PC-9 (cell line): ENCODE results near the gene MEIS2. TPM values are rescaled to one million over a fixed set of nuclear protein-coding genes. Genes with fewer than 3 reads are reported as not detected.

Experiments
- BruUV-seq: library from RNA; stranded (reverse); fragments of 400-500 nt; replicated peaks from 2 replicates; lab custom pipeline; 2021; lab: Mats Ljungman, UMichigan
- CTCF ChIA-PET: fragments of 300-600 bp; sonication (Branson Sonifier 250); formaldehyde crosslinking; loops from one replicate; lab custom pipeline; 2022; ENCODE audit warnings: antibody characterized with exemption; lab: Charles Lee
- POLR2A ChIA-PET: fragments of 300-600 bp; sonication (Branson Sonifier 250); formaldehyde crosslinking; loops from one replicate; lab custom pipeline; 2022; ENCODE audit warnings: antibody characterized with exemption; ENCODE audit not compliant: unreplicated experiment; lab: Charles Lee
- DNase-seq, 2 experiments: peaks; one replicate each; pipeline versions ENCODE4 v3.0.0 to v3.0.0-alpha.2; 2015 to 2022; ENCODE audit warnings: mixed read lengths in 1 of 2
- H2AFZ ChIP-seq: fragments of 200-600 bp; sonication (generic); 2 replicates; pipeline ENCODE4 v1.8.1; 2017; ENCODE audit warnings: antibody characterized with exemption
- H3F3A ChIP-seq: fragments of 200-600 bp; sonication (generic); 2 replicates; pipeline ENCODE4 v1.8.1; 2017; ENCODE audit warnings: antibody characterized with exemption, mild to moderate bottlenecking, low read depth; ENCODE audit not compliant: insufficient read depth
- H3K27ac ChIP-seq: fragments of 200-600 bp; sonication (generic); 2 replicates; pipeline ENCODE4 v1.6.1; 2016; ENCODE audit warnings: mixed run types
- H3K27me3 ChIP-seq: fragments of 200-600 bp; sonication (generic); 2 replicates; pipeline ENCODE4 v1.6.1; 2016; ENCODE audit warnings: low read depth, mixed run types; ENCODE audit not compliant: insufficient read depth
- H3K36me3 ChIP-seq: fragments of 200-600 bp; sonication (generic); 2 replicates; pipeline ENCODE4 v1.6.1; 2016; ENCODE audit warnings: low read depth, mixed run types
- H3K4me1 ChIP-seq: fragments of 200-600 bp; sonication (generic); replicated peaks from 2 replicates; pipeline ENCODE4 v1.6.1; 2016; ENCODE audit warnings: mixed run types; ENCODE audit not compliant: insufficient read depth
- H3K4me2 ChIP-seq: fragments of 200-600 bp; sonication (generic); 2 replicates; pipeline ENCODE4 v1.6.1; 2017; ENCODE audit warnings: mixed run types
- H3K4me3 ChIP-seq: fragments of 200-600 bp; sonication (generic); 2 replicates; pipeline ENCODE4 v1.6.1; 2016; ENCODE audit warnings: mixed run types
- H3K79me2 ChIP-seq: fragments of 200-600 bp; sonication (generic); 2 replicates; pipeline ENCODE4 v1.6.1; 2017; ENCODE audit warnings: low read depth, mixed run types
- H3K9me2 ChIP-seq: fragments of 200-600 bp; sonication (generic); 2 replicates; pipeline ENCODE4 v1.8.1; 2017; ENCODE audit warnings: mild to moderate bottlenecking; ENCODE audit not compliant: insufficient read depth
- H3K9me3 ChIP-seq: fragments of 200-600 bp; sonication (generic); 2 replicates; pipeline ENCODE4 v1.8.1; 2016; ENCODE audit warnings: low read depth; ENCODE audit not compliant: insufficient read depth
- H4K20me1 ChIP-seq: fragments of 200-600 bp; sonication (generic); 2 replicates; pipeline ENCODE4 v1.8.1; 2017; ENCODE audit not compliant: insufficient read depth
- EZH2 ChIP-seq: fragments of 200-600 bp; sonication (generic); IDR thresholded peaks from 2 replicates; pipeline ENCODE4 v1.8.0; 2017; ENCODE audit warnings: antibody characterized with exemption, low read depth
- intact Hi-C: fragments of 100-400 bp; cut with micrococcal nuclease; formaldehyde crosslinking; loops from one replicate; pipeline ENCODE4 v1.10.0; 2022; ENCODE audit not compliant: unreplicated experiment
- total RNA-seq: library from RNA; stranded (reverse); gene quantifications from 2 replicates; pipeline ENCODE4 v1.2.3, GENCODE V29; 2021
- TF ChIP-seq, protein P1 (sequence below): fragments of 200-600 bp; sonication (generic); conservative IDR thresholded peaks from 2 replicates; pipeline ENCODE4 v1.6.1; 2017; ENCODE audit warnings: mixed run types, antibody characterized with exemption, mild to moderate bottlenecking, moderate library complexity

The MEIS2 gene
- total RNA-seq, 1 experiment from 2014 or later, result 29.1 TPM

DNA sequence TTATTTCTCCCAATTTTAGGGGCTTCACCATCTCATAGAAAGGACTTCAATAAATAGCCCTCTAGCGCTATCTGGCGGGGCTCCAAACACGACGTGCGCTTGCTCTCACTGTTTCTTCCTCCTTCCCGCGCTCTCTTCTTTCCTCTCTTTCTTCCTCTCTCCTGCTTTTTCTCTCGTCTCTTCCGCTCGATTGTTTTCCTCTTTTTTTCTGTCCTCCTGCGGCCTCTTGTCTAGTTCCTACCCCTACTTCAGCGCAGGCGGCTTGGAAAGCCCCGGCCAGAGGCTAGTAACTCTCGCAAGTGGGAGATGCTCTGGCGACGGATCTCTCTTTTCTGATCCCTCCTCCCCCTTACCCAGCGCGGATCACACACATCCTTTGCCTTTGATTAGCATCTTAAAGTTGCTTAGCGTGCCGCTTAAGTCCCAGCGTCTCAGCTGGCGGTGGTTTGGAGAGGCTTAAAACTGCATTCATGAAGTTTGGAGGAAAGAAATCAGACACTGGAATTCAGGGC is 6.2 kb upstream of the MEIS2 start:
- H3K9me3 ChIP-seq, result no peaks in the 10 kb centered on the region
- no peaks in the 10 kb centered on the region for H3K9me2 ChIP-seq
- H3K27me3 ChIP-seq, result no peaks in the 10 kb centered on the region
- H3F3A ChIP-seq, result peaks cover under 1% of the 10 kb centered on the region; the same call in 1 of the 2 replicates
- no peaks in the 10 kb centered on the region for H4K20me1 ChIP-seq
- no peak overlapping the region for H3K27ac ChIP-seq
- no peak overlapping the region for H2AFZ ChIP-seq
- no peak for DNase-seq
- TF ChIP-seq EZH2, result no peak
- TF ChIP-seq, protein P1, sequence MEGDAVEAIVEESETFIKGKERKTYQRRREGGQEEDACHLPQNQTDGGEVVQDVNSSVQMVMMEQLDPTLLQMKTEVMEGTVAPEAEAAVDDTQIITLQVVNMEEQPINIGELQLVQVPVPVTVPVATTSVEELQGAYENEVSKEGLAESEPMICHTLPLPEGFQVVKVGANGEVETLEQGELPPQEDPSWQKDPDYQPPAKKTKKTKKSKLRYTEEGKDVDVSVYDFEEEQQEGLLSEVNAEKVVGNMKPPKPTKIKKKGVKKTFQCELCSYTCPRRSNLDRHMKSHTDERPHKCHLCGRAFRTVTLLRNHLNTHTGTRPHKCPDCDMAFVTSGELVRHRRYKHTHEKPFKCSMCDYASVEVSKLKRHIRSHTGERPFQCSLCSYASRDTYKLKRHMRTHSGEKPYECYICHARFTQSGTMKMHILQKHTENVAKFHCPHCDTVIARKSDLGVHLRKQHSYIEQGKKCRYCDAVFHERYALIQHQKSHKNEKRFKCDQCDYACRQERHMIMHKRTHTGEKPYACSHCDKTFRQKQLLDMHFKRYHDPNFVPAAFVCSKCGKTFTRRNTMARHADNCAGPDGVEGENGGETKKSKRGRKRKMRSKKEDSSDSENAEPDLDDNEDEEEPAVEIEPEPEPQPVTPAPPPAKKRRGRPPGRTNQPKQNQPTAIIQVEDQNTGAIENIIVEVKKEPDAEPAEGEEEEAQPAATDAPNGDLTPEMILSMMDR, result no peak
- no peak overlapping the region for H3K4me2 ChIP-seq
- BruUV-seq, result no TSS peak
- H3K4me3 ChIP-seq, result no peak overlapping the region
- H3K79me2 ChIP-seq, result peaks cover 6% of the 10 kb centered on the region
- H3K4me1 ChIP-seq, result peaks cover 9% of the 10 kb centered on the region; the same call in 1 of the 2 replicates
- ChIA-PET CTCF (no interaction called here), POLR2A (no interaction called here)
- H3K36me3 ChIP-seq, result no peaks in the 10 kb centered on the region
- intact Hi-C loops, result loop anchor here (10.0 kb wide), 1 partner anchor 732 kb away; no protein-coding TSS in a partner anchor

DNA sequence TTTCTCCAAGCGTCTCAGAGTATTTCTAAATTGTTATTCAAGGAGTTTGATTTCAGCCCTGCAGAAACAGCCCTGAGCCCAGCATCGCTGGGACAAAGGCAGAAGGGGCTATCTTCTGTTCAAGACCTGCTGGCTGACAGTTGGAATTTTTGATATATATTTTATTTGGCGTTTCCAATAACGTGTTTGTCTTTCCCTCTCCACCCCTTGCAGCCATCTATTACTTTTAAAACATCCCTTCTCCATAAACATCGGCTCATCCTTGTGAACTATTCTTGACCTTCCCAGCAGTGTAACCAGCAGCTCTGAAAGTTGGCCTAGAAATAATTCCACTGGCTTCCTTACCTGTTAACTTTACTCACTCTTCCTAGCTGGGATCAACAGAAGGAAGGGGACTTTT is 5.5 kb upstream of the MEIS2 start:
- ChIA-PET CTCF (no interaction called here), POLR2A (no interaction called here)
- H3K36me3 ChIP-seq, result no peaks in the 10 kb centered on the region
- no peaks in the 10 kb centered on the region for H3K27me3 ChIP-seq
- peaks cover 9% of the 10 kb centered on the region; the same call in 1 of the 2 replicates for H3K4me1 ChIP-seq
- TF ChIP-seq, protein P1, result no peak
- TF ChIP-seq EZH2, result no peak
- no peak overlapping the region for H2AFZ ChIP-seq
- no peaks in the 10 kb centered on the region for H3K9me3 ChIP-seq
- no peak overlapping the region for H3K4me2 ChIP-seq
- H3K9me2 ChIP-seq, result no peaks in the 10 kb centered on the region
- H3K79me2 ChIP-seq, result peaks cover 6% of the 10 kb centered on the region
- peaks cover 7% of the 10 kb centered on the region for H3F3A ChIP-seq
- no peak for DNase-seq
- no peaks in the 10 kb centered on the region for H4K20me1 ChIP-seq
- intact Hi-C loops, result loop anchor here (10.0 kb wide), 1 partner anchor 731 kb away; no protein-coding TSS in a partner anchor
- H3K4me3 ChIP-seq, result no peak overlapping the region
- H3K27ac ChIP-seq, result no peak overlapping the region
- no TSS peak for BruUV-seq

DNA sequence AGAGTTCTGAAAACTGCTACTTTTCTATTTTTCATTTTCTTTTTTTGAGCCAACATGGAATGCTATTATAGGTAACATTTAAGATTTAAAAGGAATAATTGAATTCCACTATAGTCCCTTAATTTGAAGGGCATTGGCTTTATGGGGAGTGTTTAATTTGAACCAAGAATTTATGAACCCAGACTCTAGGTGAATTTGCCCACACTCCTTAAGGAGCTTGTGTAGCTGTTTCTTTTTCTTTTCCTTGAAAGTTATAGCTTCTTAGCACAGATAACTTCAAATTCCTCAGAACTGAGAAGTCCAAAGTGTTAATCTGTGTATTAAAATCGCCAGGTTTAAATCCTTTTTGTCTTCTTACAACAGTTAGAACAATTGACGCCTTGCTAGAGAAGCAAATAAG is 4.7 kb upstream of the MEIS2 start:
- H3K4me2 ChIP-seq, result no peak overlapping the region
- ChIA-PET POLR2A (interaction anchor here (0.6 kb wide), 1 partner anchor 245 kb away, joined by 6 read pairs; no protein-coding TSS in a partner anchor), CTCF (no interaction called here)
- intact Hi-C loops, result loop anchor here (10.0 kb wide), 1 partner anchor 730 kb away; no protein-coding TSS in a partner anchor
- no peaks in the 10 kb centered on the region for H3K9me3 ChIP-seq
- no peaks in the 10 kb centered on the region for H3K27me3 ChIP-seq
- H2AFZ ChIP-seq, result no peak overlapping the region
- peaks cover 9% of the 10 kb centered on the region; the same call in 1 of the 2 replicates for H3K4me1 ChIP-seq
- H3K36me3 ChIP-seq, result no peaks in the 10 kb centered on the region
- H3K4me3 ChIP-seq, result no peak overlapping the region
- H3K27ac ChIP-seq, result no peak overlapping the region
- H4K20me1 ChIP-seq, result no peaks in the 10 kb centered on the region
- no TSS peak for BruUV-seq
- no peaks in the 10 kb centered on the region for H3K9me2 ChIP-seq
- H3K79me2 ChIP-seq, result peaks cover 6% of the 10 kb centered on the region
- no peak for DNase-seq
- peaks cover 10% of the 10 kb centered on the region for H3F3A ChIP-seq
- TF ChIP-seq EZH2, result no peak
- TF ChIP-seq, protein P1, result no peak
